ENCODE results near the gene TXNDC15.
"Not testable (repeated sequence)": the region's sequence is repeated elsewhere in the genome, so short reads cannot be mapped to it uniquely, and the experiment has no call there.

The TXNDC15 gene

GRCh38 chr5:134893748-134894505 is 19.8 kb downstream of the TXNDC15 start:
- Histone ChIP-seq H3K27me3 (ENCODE audit: insufficient read depth, low read depth, severe bottlenecking) (no peaks in the 10 kb centered on the region), H3K4me3 (ENCODE audit: low read depth, low read length) (no peak overlapping the region), H3K27ac (no peak overlapping the region), H3K36me3 (peaks cover 26% of the 10 kb centered on the region), H3K9me3 (ENCODE audit: severe bottlenecking) (no peaks in the 10 kb centered on the region)
- no peak for TF ChIP-seq CTCF (IDR thresholded peaks at IDR 0.05; ENCODE audit: low read depth, low read length)
- no peak for DNase-seq

- Histone ChIP-seq H3K36me3 (peaks cover 5% of the 10 kb centered on the region), H3K27ac (peak overlapping the region; percentile 9), H3K9me3 (ENCODE audit: severe bottlenecking) (no peaks in the 10 kb centered on the region), H3K27me3 (ENCODE audit: insufficient read depth, low read depth, severe bottlenecking) (no peaks in the 10 kb centered on the region), H3K4me3 (ENCODE audit: low read depth, low read length) (no peak overlapping the region)
- no peak for TF ChIP-seq CTCF (IDR thresholded peaks at IDR 0.05; ENCODE audit: low read depth, low read length)
- peak; percentile 34 for DNase-seq
These were observed 28.1 kb downstream of the TXNDC15 start for GRCh38 chr5:134902071-134902801.

- H3K9me3 ChIP-seq (ENCODE audit: severe bottlenecking) = no peaks in the 10 kb centered on the region
- peak within 1 kb of the TSS; percentile 95 for H3K27ac ChIP-seq
- H3K27me3 ChIP-seq (ENCODE audit: insufficient read depth, low read depth, severe bottlenecking) = no peaks in the 10 kb centered on the region
- DNase-seq = peak; percentile 93
- peak within 1 kb of the TSS; percentile 94 for H3K4me3 ChIP-seq (ENCODE audit: low read depth, low read length)
- H3K36me3 ChIP-seq = peaks cover 3% of the 10 kb centered on the region; the same call in 1 of the 2 replicates
- peak; percentile 95 for TF ChIP-seq CTCF (IDR thresholded peaks at IDR 0.05; ENCODE audit: low read depth, low read length)
These were observed 30.6 kb downstream of the TXNDC15 start, which contains the start of gene PCBD2 for GRCh38 chr5:134904610-134905245. PCBD2 (plus strand) TSS chr5:134905131; CDS start chr5:134905140, 9 bp downstream.

GRCh38 chr5:134905246-134905996 is 31.2 kb downstream of the TXNDC15 start:
- Histone ChIP-seq H3K4me3 (ENCODE audit: low read depth, low read length) (peak overlapping the region; percentile 94), H3K36me3 (peaks cover 6% of the 10 kb centered on the region), H3K27ac (peak overlapping the region; percentile 95), H3K27me3 (ENCODE audit: insufficient read depth, low read depth, severe bottlenecking) (no peaks in the 10 kb centered on the region), H3K9me3 (ENCODE audit: severe bottlenecking) (no peaks in the 10 kb centered on the region)
- no peak for DNase-seq
- TF ChIP-seq CTCF (IDR thresholded peaks at IDR 0.05; ENCODE audit: low read depth, low read length) = peak; percentile 51

- H3K27ac ChIP-seq = no peak overlapping the region
- H3K36me3 ChIP-seq = peaks cover 10% of the 10 kb centered on the region
- DNase-seq = no peak
- TF ChIP-seq CTCF (IDR thresholded peaks at IDR 0.05; ENCODE audit: low read depth, low read length) = no peak
- no peaks in the 10 kb centered on the region for H3K27me3 ChIP-seq (ENCODE audit: insufficient read depth, low read depth, severe bottlenecking)
- no peaks in the 10 kb centered on the region for H3K9me3 ChIP-seq (ENCODE audit: severe bottlenecking)
- no peak overlapping the region for H3K4me3 ChIP-seq (ENCODE audit: low read depth, low read length)
These were observed 32.6 kb downstream of the TXNDC15 start for GRCh38 chr5:134906811-134907210.

- H3K27ac ChIP-seq; DNase-seq; H3K4me3 ChIP-seq (ENCODE audit: low read depth, low read length); H3K9me3 ChIP-seq (ENCODE audit: severe bottlenecking); H3K27me3 ChIP-seq (ENCODE audit: insufficient read depth, low read depth, severe bottlenecking): not testable (repeated sequence)
- H3K36me3 ChIP-seq = peaks cover 23% of the 10 kb centered on the region
These were observed 36.6 kb downstream of the TXNDC15 start for GRCh38 chr5:134910752-134911151.
